ENCODE results near the gene KIAA1549.
"Not testable (repeated sequence)": the region's sequence is repeated elsewhere in the genome, so short reads cannot be mapped to it uniquely, and the experiment has no call there.

GRCh38 chr7:138797046-138797445, 184.1 kb downstream of the KIAA1549 start:
- TF ChIP-seq BHLHE40 (IDR thresholded peaks at IDR 0.05; ENCODE audit: low read depth, low read length); POLR2A (IDR thresholded peaks at IDR 0.05; ENCODE audit: low read length); CTCF (IDR thresholded peaks at IDR 0.05); RAD21 (conservative IDR thresholded peaks at IDR 0.05 in 1 of 2, IDR thresholded peaks at IDR 0.05 in 1 of 2); EHMT2 (IDR thresholded peaks at IDR 0.05; ENCODE audit: low read depth): not testable (repeated sequence)
